ENCODE measurements around the gene G6PC2. TPM values are rescaled to one million over a fixed set of nuclear protein-coding genes. Genes with fewer than 3 reads are reported as not detected.
"Not testable (repeated sequence)": the region's sequence is repeated elsewhere in the genome, so short reads cannot be mapped to it uniquely, and the experiment has no call there.

Gene G6PC2
- total RNA-seq, 1 experiment from 2014 or later: not detected

- no peaks in the 10 kb centered on the region for H3K27me3 ChIP-seq (replicated peaks; ENCODE audit: control insufficient read depth, insufficient read depth, low read length)
- no peaks in the 10 kb centered on the region for H3K9me3 Mint-ChIP-seq (ENCODE audit: unreplicated experiment)
- H3K9me3 ChIP-seq: no peaks in the 10 kb centered on the region
- peaks cover 13% of the 10 kb centered on the region for H3K4me1 Mint-ChIP-seq (ENCODE audit: low read depth, unreplicated experiment)
- 0 out of 2 replicates have a peak, but pooled peaks cover 8% of the 10 kb centered on the region for H3K4me1 ChIP-seq
- ChIA-PET POLR2A (no interaction called here), CTCF (no interaction called here)
- no peak overlapping the region for H3K4me3 ChIP-seq (ENCODE audit: low read depth, low read length)
- H3K36me3 ChIP-seq (ENCODE audit: control insufficient read depth, insufficient read depth, low read length): no peaks in the 10 kb centered on the region
- H3K27ac Mint-ChIP-seq (ENCODE audit: unreplicated experiment): no peak overlapping the region
- BruUV-seq (replicated peaks): no TSS peak
- H3K36me3 Mint-ChIP-seq (ENCODE audit: insufficient read depth, unreplicated experiment): peaks cover 26% of the 10 kb centered on the region
- no peaks in the 10 kb centered on the region for H3K27me3 Mint-ChIP-seq (ENCODE audit: insufficient read depth, unreplicated experiment)
- no peak for TF ChIP-seq CTCF (IDR thresholded peaks at IDR 0.05; ENCODE audit: insufficient read depth in 1 of 2, low read depth in 1 of 2, low read length in 1 of 2, severe bottlenecking in 1 of 2, unreplicated experiment in 1 of 2)
- DNase-seq: no peak
- intact Hi-C loops (cut with micrococcal nuclease; ENCODE audit: unreplicated experiment): loop anchor here (5.0 kb wide), 1 partner anchor 59 kb away; no protein-coding TSS in a partner anchor
- no peak overlapping the region for H3K4me3 Mint-ChIP-seq (ENCODE audit: unreplicated experiment)
Measured at GRCh38 chr2:168858146-168858545, 42.9 kb upstream of the G6PC2 start.

- BruUV-seq (replicated peaks); DNase-seq: not testable (repeated sequence)
- H3K36me3 Mint-ChIP-seq (ENCODE audit: insufficient read depth, unreplicated experiment): peaks cover 37% of the 10 kb centered on the region
Measured at GRCh38 chr2:168867164-168867563, 33.9 kb upstream of the G6PC2 start.

GRCh38 chr2:168870369-168870768, 30.7 kb upstream of the G6PC2 start:
- H3K4me3 ChIP-seq (ENCODE audit: low read depth, low read length); POLR2A ChIA-PET; H3K4me1 Mint-ChIP-seq (ENCODE audit: low read depth, unreplicated experiment); H3K4me3 Mint-ChIP-seq (ENCODE audit: unreplicated experiment); H3K27me3 Mint-ChIP-seq (ENCODE audit: insufficient read depth, unreplicated experiment); H3K4me1 ChIP-seq; H3K27ac Mint-ChIP-seq (ENCODE audit: unreplicated experiment); BruUV-seq (replicated peaks); H3K9me3 Mint-ChIP-seq (ENCODE audit: unreplicated experiment); H3K36me3 ChIP-seq (ENCODE audit: control insufficient read depth, insufficient read depth, low read length); DNase-seq; intact Hi-C loops (cut with micrococcal nuclease; ENCODE audit: unreplicated experiment); H3K9me3 ChIP-seq; H3K36me3 Mint-ChIP-seq (ENCODE audit: insufficient read depth, unreplicated experiment); CTCF ChIA-PET; H3K27me3 ChIP-seq (replicated peaks; ENCODE audit: control insufficient read depth, insufficient read depth, low read length): not testable (repeated sequence)

More at GRCh38 chr2:168867164-168867563, 33.9 kb upstream of the G6PC2 start:
- H3K9me3 ChIP-seq; H3K4me3 ChIP-seq (ENCODE audit: low read depth, low read length); H3K9me3 Mint-ChIP-seq (ENCODE audit: unreplicated experiment); CTCF ChIA-PET; H3K36me3 ChIP-seq (ENCODE audit: control insufficient read depth, insufficient read depth, low read length); H3K27ac Mint-ChIP-seq (ENCODE audit: unreplicated experiment); H3K27me3 Mint-ChIP-seq (ENCODE audit: insufficient read depth, unreplicated experiment); H3K4me1 Mint-ChIP-seq (ENCODE audit: low read depth, unreplicated experiment); H3K4me1 ChIP-seq; intact Hi-C loops (cut with micrococcal nuclease; ENCODE audit: unreplicated experiment); H3K4me3 Mint-ChIP-seq (ENCODE audit: unreplicated experiment); POLR2A ChIA-PET; H3K27me3 ChIP-seq (replicated peaks; ENCODE audit: control insufficient read depth, insufficient read depth, low read length): not testable (repeated sequence)

GRCh38 chr2:168870824-168871223, 30.3 kb upstream of the G6PC2 start:
- H3K9me3 ChIP-seq; H3K27me3 ChIP-seq (replicated peaks; ENCODE audit: control insufficient read depth, insufficient read depth, low read length); H3K4me3 Mint-ChIP-seq (ENCODE audit: unreplicated experiment); H3K27ac Mint-ChIP-seq (ENCODE audit: unreplicated experiment); H3K4me1 ChIP-seq; H3K36me3 Mint-ChIP-seq (ENCODE audit: insufficient read depth, unreplicated experiment); H3K4me1 Mint-ChIP-seq (ENCODE audit: low read depth, unreplicated experiment); CTCF ChIA-PET; H3K9me3 Mint-ChIP-seq (ENCODE audit: unreplicated experiment); BruUV-seq (replicated peaks); intact Hi-C loops (cut with micrococcal nuclease; ENCODE audit: unreplicated experiment); H3K4me3 ChIP-seq (ENCODE audit: low read depth, low read length); H3K36me3 ChIP-seq (ENCODE audit: control insufficient read depth, insufficient read depth, low read length); H3K27me3 Mint-ChIP-seq (ENCODE audit: insufficient read depth, unreplicated experiment); POLR2A ChIA-PET; DNase-seq: not testable (repeated sequence)
